K562 (cell line): Measurements from ENCODE around the gene ZFR2.

Experiments
- RBM25 ChIP-seq: fragments of 200-400 bp; formaldehyde crosslinking; IDR thresholded peaks from 2 replicates; pipeline ENCODE4 v1.6.1; 2018; ENCODE audit warnings: low read length, low read depth, moderate library complexity; ENCODE audit not compliant: severe bottlenecking
- SP2 ChIP-seq: IDR thresholded peaks from 2 replicates; pipeline ENCODE4 v1.6.1; 2011; ENCODE audit warnings: mild to moderate bottlenecking, low read depth, low read length, moderate library complexity; ENCODE audit not compliant: poor library complexity, severe bottlenecking; ENCODE audit errors: extremely low read depth

GRCh38 chr19:3837922-3838321 lies 30.9 kb downstream of the ZFR2 start:
- TF ChIP-seq RBM25 (no peak), SP2 (no peak)
